CD14-positive monocyte (primary cell): Measurements from ENCODE around the gene C1orf105. TPM values are rescaled to one million over a fixed set of nuclear protein-coding genes. Genes with fewer than 3 reads are reported as not detected.
A peak's percentile ranks its signal among the peaks of the same experiment; 100 is the strongest.

Source experiments
- DNase-seq, 3 donors: peaks; one replicate each; pipeline ENCODE4 v3.0.0-alpha.2; 2011 to 2022
- H2AFZ ChIP-seq: 2 replicates; pipeline ENCODE4 v1.6.0; 2012; ENCODE audit warnings: mild to moderate bottlenecking, low read depth, low read length, inconsistent platforms; ENCODE audit not compliant: insufficient read depth, poor library complexity, severe bottlenecking
- H3K27ac ChIP-seq, 2 donors: 1 replicate in 1 of 2; 2 replicates in 1 of 2; pipeline ENCODE4 v1.5.1; 2012 to 2013; ENCODE audit warnings: low read length in 2 of 2, control low read depth in 1 of 2, inconsistent platforms in 1 of 2, low read depth in 1 of 2, mild to moderate bottlenecking in 1 of 2
- H3K27me3 ChIP-seq, 2 donors: one replicate each; pipeline versions ENCODE4 v1.6.0 to v1.6.1; 2011 to 2013; ENCODE audit warnings: low read length in 2 of 2; ENCODE audit not compliant: control insufficient read depth in 2 of 2, insufficient read depth in 2 of 2
- H3K36me3 ChIP-seq, 2 donors: replicated peaks in 1 of 2; 1 replicate in 1 of 2; 2 replicates in 1 of 2; pipeline versions ENCODE4 v1.5.1 to v1.6.1; 2012 to 2013; ENCODE audit warnings: low read length in 2 of 2, control low read depth in 1 of 2, inconsistent platforms in 1 of 2, mild to moderate bottlenecking in 1 of 2; ENCODE audit not compliant: insufficient read depth in 2 of 2, control insufficient read depth in 1 of 2
- H3K4me1 ChIP-seq, 2 donors: 1 replicate in 1 of 2; 2 replicates in 1 of 2; pipeline versions ENCODE4 v1.5.1 to v1.6.1; 2012 to 2013; ENCODE audit warnings: low read length in 2 of 2, control low read depth in 1 of 2, inconsistent platforms in 1 of 2, mild to moderate bottlenecking in 1 of 2, moderate library complexity in 1 of 2; ENCODE audit not compliant: insufficient read depth in 2 of 2, control insufficient read depth in 1 of 2
- H3K4me2 ChIP-seq: replicated peaks from 2 replicates; pipeline ENCODE3; 2012; ENCODE audit warnings: low read length, moderate library complexity, mild to moderate bottlenecking; ENCODE audit not compliant: poor library complexity, severe bottlenecking; ENCODE audit errors: extremely low read depth
- H3K4me3 ChIP-seq, 3 experiments: fragments of 200-600 bp in 1 of 3; sonication (generic) in 1 of 3; replicated peaks in 1 of 3; 1 replicate in 2 of 3; 2 replicates in 1 of 3; pipeline ENCODE4 v1.5.1; 2011 to 2013; ENCODE audit warnings: low read length in 3 of 3, mild to moderate bottlenecking in 3 of 3, control low read depth in 2 of 3, low read depth in 2 of 3, inconsistent platforms in 1 of 3, moderate library complexity in 1 of 3
- H3K79me2 ChIP-seq: 2 replicates; pipeline ENCODE4 v1.6.0; 2012; ENCODE audit warnings: mild to moderate bottlenecking, control low read depth, inconsistent platforms, low read length, moderate library complexity; ENCODE audit not compliant: insufficient read depth
- H3K9ac ChIP-seq: 2 replicates; pipeline ENCODE4 v1.6.0; 2017; ENCODE audit warnings: low read length, mild to moderate bottlenecking; ENCODE audit not compliant: insufficient read depth, poor library complexity, severe bottlenecking
- H3K9me3 ChIP-seq, 2 donors: replicated peaks in 1 of 2; 1 replicate in 1 of 2; 2 replicates in 1 of 2; pipeline versions ENCODE4 v1.5.1 to v1.6.1; 2012 to 2013; ENCODE audit warnings: low read length in 2 of 2, control low read depth in 1 of 2; ENCODE audit not compliant: control insufficient read depth in 1 of 2, insufficient read depth in 1 of 2
- H4K20me1 ChIP-seq: 2 replicates; pipeline ENCODE4 v1.6.0; 2012; ENCODE audit warnings: mild to moderate bottlenecking, low read length, control low read depth, moderate library complexity; ENCODE audit not compliant: insufficient read depth
- H3K27ac Mint-ChIP-seq, 7 donors: one replicate each; pipeline ENCODE4 v1.8.0; 2020; ENCODE audit warnings: mild to moderate bottlenecking in 7 of 7, mixed read lengths in 7 of 7, moderate library complexity in 6 of 7, inconsistent platforms in 2 of 7
- H3K27me3 Mint-ChIP-seq, 3 donors: one replicate each; pipeline ENCODE4 v1.8.0; 2021 to 2022; ENCODE audit warnings: low read depth in 3 of 3, mild to moderate bottlenecking in 3 of 3, mixed read lengths in 3 of 3, moderate library complexity in 3 of 3, inconsistent platforms in 1 of 3
- H3K36me3 Mint-ChIP-seq, 2 donors: one replicate each; pipeline ENCODE4 v1.8.0; 2020; ENCODE audit warnings: mixed read lengths in 2 of 2, inconsistent platforms in 1 of 2, mild to moderate bottlenecking in 1 of 2
- H3K4me1 Mint-ChIP-seq: one replicate; pipeline ENCODE4 v1.8.0; 2020; ENCODE audit warnings: mild to moderate bottlenecking, mixed read lengths
- H3K4me3 Mint-ChIP-seq, 2 donors: one replicate each; pipeline ENCODE4 v1.8.0; 2020; ENCODE audit warnings: mild to moderate bottlenecking in 2 of 2, mixed read lengths in 2 of 2, moderate library complexity in 1 of 2
- H3K9me3 Mint-ChIP-seq, 7 donors: one replicate each; pipeline ENCODE4 v1.8.0; 2020 to 2022; ENCODE audit warnings: mixed read lengths in 7 of 7, mild to moderate bottlenecking in 6 of 7, moderate library complexity in 6 of 7, inconsistent platforms in 2 of 7
- WGBS: methylation state at CpG from one replicate; pipeline ENCODE4 v1.1.5; 2013; ENCODE audit warnings: missing lambda C conversion rate; ENCODE audit not compliant: insufficient coverage; 5-methylcytosine and 5-hydroxymethylcytosine counted together
- intact Hi-C, 2 donors: fragments of 100-400 bp; cut with micrococcal nuclease; formaldehyde crosslinking; loops; one replicate each; pipeline versions ENCODE4 v1.15.0 to v1.15.1; 2023
- polyA plus RNA-seq, 3 donors: library from polyadenylated mRNA; depleted of rRNA in 1 of 3; unstranded in 2 of 3; stranded (reverse) in 1 of 3; fragments of 300-500 nt in 2 of 3; fragments of >200 nt in 1 of 3; fragmentation: Illumina TruSeq in 2 of 3; gene quantifications; 1 replicate in 2 of 3; 2 replicates in 1 of 3; pipeline ENCODE4 v1.2.3, GENCODE V29; 2012 to 2021
- TF ChIP-seq, protein P1 (sequence below): fragments of 200-600 bp; IDR thresholded peaks from one replicate; pipeline ENCODE4 v1.8.0; 2022; ENCODE audit warnings: antibody characterized with exemption, mild to moderate bottlenecking

The C1orf105 gene
- polyA plus RNA-seq, 3 donors = not detected

DNA sequence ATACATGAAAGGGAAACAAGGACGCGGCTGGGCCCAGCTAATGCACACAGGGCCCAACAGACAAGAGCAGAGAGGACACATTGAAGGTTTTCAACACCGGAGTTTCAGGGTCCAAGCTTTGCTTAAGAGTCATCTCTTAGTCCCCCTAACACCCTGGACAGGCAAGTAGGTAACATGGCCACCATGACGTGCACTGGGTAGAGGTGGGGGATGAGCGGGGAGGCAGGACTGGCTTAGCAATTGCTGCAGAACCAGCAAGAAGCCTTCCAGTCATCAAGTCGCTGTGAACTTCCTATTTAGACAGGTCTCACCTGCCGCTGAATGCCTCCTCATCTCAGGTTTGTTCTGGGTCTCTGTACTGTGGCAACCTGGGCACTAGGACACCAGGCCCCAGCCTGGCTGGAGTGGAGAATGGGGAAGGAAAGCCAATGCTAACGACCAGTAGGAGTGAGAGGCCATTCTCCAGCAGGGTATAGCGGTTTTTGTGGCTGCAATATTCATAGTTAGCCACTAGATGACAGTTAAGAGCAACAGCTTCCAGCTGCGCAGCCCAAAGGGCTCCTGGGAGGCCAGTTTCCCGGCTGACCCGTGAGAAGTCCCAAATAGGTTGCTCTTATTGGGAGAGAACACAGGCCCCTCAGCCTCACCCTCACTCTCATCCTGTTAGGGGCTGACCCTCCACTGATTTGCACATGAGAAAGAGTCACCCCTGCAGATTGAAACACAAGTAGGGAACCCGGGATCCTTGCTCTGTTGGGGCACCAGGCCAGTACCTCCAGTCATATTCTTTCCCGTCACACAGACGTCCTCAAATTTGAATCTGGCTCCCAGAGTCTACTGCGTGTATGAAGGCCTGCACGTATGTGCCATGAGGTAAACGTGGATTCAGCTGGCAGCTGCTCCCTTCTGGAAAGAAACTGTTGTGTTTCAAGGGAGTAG is 29.4 kb downstream of the C1orf105 start:
- no peaks in the 10 kb centered on the region for H3K27me3 ChIP-seq
- Mint-ChIP-seq H3K4me1 (peaks cover 45% of the 10 kb centered on the region), H3K36me3 (no peaks in the 10 kb centered on the region), H3K27me3 (peaks cover 0 to 5% (median 0%) of the 10 kb centered on the region in 3 donors), H3K27ac (peak overlapping the region in 6 of 7 donors; percentile 1 to 90 (median 28)), H3K4me3 (peak overlapping the region; percentile 53 to 65), H3K9me3 (no peaks in the 10 kb centered on the region)
- H3K9ac ChIP-seq = no peak overlapping the region
- intact Hi-C loops = loop anchor here in 1 of 2 donors (5.0 to 10.0 kb wide), 3 partner anchors 82 to 605 kb away; partner anchors contain the start of genes DNM3 and SUCO
- H3K79me2 ChIP-seq = no peaks in the 10 kb centered on the region
- H3K4me2 ChIP-seq = peak overlapping the region; percentile 39
- no peaks in the 10 kb centered on the region for H4K20me1 ChIP-seq
- H2AFZ ChIP-seq = peak overlapping the region; percentile 90
- peak; percentile 64 to 84 (median 71) for DNase-seq
- H3K27ac ChIP-seq = peak overlapping the region in 1 of 2 donors; percentile 57
- TF ChIP-seq, protein P1, sequence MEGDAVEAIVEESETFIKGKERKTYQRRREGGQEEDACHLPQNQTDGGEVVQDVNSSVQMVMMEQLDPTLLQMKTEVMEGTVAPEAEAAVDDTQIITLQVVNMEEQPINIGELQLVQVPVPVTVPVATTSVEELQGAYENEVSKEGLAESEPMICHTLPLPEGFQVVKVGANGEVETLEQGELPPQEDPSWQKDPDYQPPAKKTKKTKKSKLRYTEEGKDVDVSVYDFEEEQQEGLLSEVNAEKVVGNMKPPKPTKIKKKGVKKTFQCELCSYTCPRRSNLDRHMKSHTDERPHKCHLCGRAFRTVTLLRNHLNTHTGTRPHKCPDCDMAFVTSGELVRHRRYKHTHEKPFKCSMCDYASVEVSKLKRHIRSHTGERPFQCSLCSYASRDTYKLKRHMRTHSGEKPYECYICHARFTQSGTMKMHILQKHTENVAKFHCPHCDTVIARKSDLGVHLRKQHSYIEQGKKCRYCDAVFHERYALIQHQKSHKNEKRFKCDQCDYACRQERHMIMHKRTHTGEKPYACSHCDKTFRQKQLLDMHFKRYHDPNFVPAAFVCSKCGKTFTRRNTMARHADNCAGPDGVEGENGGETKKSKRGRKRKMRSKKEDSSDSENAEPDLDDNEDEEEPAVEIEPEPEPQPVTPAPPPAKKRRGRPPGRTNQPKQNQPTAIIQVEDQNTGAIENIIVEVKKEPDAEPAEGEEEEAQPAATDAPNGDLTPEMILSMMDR = peak; percentile 91
- H3K4me3 ChIP-seq = peak overlapping the region in 1 of 3 experiments; percentile 25
- 55% methylated on average over 8 of the region's 18 CpGs for WGBS
- no peaks in the 10 kb centered on the region for H3K9me3 ChIP-seq
- H3K4me1 ChIP-seq = peaks cover 25 to 34% of the 10 kb centered on the region in 2 donors
- no peaks in the 10 kb centered on the region for H3K36me3 ChIP-seq

DNA sequence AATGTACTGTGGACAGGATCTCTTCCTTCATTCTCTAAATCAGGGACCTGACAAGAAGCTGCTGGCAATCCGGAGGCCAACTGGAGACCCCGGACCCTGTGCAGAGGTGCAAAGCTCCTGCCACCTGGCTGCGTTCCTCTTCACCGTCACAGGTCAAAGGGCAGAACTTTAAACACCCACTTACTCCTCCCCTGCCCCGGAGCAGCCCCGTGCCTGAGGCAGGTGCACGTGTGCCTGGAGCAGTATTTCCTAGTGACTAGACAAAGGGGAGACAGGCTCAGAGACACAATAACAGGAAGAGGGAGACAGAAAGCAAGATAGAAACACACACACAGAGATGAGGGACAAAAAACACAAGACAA is 30.0 kb downstream of the C1orf105 start:
- WGBS = 64% methylated on average over 2 of the region's 7 CpGs
- no peaks in the 10 kb centered on the region for H3K36me3 Mint-ChIP-seq
- H3K9ac ChIP-seq = no peak overlapping the region
- H3K36me3 ChIP-seq = no peaks in the 10 kb centered on the region
- H4K20me1 ChIP-seq = no peaks in the 10 kb centered on the region
- H3K4me2 ChIP-seq = no peak overlapping the region
- peaks cover 51% of the 10 kb centered on the region for H3K4me1 Mint-ChIP-seq
- no peak for DNase-seq
- TF ChIP-seq, protein P1 = no peak
- peaks cover 0 to 5% (median 0%) of the 10 kb centered on the region in 3 donors for H3K27me3 Mint-ChIP-seq
- no peak overlapping the region for H3K4me3 ChIP-seq
- no peaks in the 10 kb centered on the region for H3K9me3 Mint-ChIP-seq
- no peaks in the 10 kb centered on the region for H3K9me3 ChIP-seq
- H2AFZ ChIP-seq = peak overlapping the region; percentile 90
- H3K4me3 Mint-ChIP-seq = peak overlapping the region in 1 of 2 donors; percentile 65
- intact Hi-C loops = no loop called here
- H3K4me1 ChIP-seq = peaks cover 30 to 39% of the 10 kb centered on the region in 2 donors
- H3K27ac Mint-ChIP-seq = peak overlapping the region in 1 of 7 donors; percentile 76
- H3K79me2 ChIP-seq = no peaks in the 10 kb centered on the region
- H3K27ac ChIP-seq = peak overlapping the region in 1 of 2 donors; percentile 57
- no peaks in the 10 kb centered on the region for H3K27me3 ChIP-seq
